NCI-H2196 (cell line): Measurements from ENCODE around the gene ZCWPW2.
A peak's percentile ranks its signal among the peaks of the same experiment; 100 is the strongest.

Experiments used
- DNase-seq: peaks from one replicate; lab custom pipeline; 2025; ENCODE audit not compliant: unreplicated experiment; lab: John Stamatoyannopoulos, UW

Gene ZCWPW2

DNA sequence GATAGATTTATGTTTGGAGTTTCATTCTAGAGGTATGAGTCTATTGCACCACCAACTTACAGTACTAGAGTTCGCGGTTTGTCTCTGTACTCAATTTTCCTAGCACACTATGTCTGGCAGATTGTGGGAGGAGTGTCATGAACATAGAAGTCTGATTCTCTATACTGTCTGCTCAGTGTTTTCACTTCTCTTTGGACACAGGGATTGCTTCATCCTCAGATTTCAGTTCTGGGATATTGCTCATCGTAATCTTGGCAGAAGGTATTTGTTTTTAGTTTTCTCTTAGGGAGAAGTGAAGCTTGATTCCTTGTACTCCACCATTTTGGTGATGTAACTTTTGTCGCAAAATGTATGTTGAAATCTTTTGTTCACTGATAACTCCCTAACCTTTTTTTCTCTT, 27.9 kb downstream of the ZCWPW2 start:
- no peak for DNase-seq

DNA sequence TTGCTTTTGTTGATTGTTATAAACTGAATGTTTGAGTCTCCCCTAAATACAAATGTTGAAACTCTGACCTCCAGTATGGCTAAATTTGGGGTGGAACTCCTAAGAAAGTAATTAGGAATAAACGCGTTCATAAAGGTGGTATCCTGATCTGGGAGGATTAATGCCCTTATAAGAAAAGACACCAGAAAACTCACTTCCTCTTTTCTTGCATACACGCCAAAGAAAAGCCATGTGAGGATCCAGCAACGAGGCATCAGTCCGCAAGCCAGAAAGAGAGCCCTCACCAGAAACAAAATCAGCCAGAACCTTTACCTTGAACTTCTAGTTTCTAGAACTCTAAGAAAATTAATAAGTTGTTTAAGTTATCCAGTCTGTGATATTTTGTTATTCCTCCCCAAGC, 37.5 kb downstream of the ZCWPW2 start:
- no peak for DNase-seq

- DNase-seq, result no peak
These were observed 40.5 kb downstream of the ZCWPW2 start for GRCh38 chr3:28388978-28389377.

- DNase-seq, result no peak
These were observed 50.7 kb downstream of the ZCWPW2 start for GRCh38 chr3:28399206-28399605.

DNA sequence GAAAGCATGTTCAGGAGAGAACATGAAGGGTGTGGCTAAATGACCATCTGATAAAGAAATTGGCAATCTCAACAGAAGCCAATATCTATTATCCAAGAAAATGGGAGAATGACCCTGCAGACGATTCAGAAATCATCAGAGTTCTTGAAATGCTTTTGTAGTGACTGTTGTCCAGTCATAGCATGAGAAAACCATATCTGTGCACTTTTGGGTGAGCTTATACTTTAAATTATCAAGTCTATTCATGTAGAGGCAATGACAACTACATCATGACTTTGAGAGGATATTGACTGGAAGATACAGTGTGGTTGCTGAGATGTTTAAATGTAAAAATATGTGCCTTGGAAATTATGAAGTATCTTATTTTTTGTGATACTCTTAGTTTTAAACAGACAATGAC, 57.7 kb downstream of the ZCWPW2 start:
- DNase-seq, result no peak

DNA sequence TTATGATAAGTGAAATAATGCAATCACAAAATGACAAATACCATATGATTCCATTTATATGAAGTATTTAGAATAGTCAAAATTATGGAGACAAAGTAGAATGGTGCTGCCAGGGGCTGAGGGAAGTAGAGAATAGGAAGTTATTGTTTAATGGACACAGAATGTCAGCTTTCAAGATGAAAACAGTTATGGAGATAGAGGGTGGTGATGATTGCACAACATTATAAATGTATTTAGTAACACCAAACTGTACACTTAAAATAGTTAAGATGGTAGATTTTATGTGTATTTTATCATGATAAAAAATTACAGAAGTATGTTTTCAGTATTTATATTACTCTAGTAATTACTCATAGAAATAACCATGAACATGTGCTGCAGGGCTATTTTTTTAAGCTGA, 100.9 kb downstream of the ZCWPW2 start:
- DNase-seq, result no peak

DNA sequence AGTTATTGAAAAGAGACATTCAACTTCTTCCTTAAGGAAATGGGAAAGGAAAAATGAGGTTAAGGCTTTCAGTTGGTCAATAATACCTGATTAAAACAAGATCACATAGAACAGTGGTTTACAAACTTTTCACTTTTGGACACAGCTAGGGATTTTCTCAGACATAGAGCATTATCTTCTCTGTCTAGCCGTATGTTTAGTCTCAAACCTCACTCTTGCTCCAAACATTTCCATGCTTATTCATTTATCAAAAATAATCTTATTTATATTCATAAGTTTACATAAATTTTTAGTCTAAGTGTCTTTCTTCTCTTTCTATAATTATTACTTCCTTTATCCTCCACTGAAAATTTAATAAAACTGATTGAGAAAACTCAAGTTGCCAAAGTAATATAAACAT, 114.3 kb downstream of the ZCWPW2 start:
- DNase-seq, result no peak

DNA sequence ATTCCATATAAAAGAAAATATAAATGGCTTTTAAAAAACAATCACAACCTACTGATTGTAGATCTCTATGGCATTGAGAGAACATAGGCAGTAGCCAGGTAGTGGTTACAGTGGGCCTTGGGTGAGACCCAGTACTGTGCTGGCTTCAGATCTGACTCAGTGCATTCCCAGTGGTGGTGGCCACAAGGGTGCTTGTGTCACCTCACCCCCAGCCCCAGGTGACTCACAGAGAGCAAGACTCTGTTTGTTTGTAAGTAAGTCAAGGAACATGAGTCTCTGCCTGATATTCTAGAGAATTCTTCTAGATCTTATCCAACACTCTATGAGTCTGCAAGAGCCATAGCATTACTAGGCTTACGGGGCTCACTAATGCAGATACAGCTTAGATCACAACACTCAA, 118.9 kb downstream of the ZCWPW2 start:
- no peak for DNase-seq

GRCh38 chr3:28476194-28476593, 127.7 kb downstream of the ZCWPW2 start:
- DNase-seq, result peak; percentile 34

GRCh38 chr3:28476764-28477163, 128.2 kb downstream of the ZCWPW2 start:
- no peak for DNase-seq

GRCh38 chr3:28485164-28485563, 136.6 kb downstream of the ZCWPW2 start:
- no peak for DNase-seq

DNA sequence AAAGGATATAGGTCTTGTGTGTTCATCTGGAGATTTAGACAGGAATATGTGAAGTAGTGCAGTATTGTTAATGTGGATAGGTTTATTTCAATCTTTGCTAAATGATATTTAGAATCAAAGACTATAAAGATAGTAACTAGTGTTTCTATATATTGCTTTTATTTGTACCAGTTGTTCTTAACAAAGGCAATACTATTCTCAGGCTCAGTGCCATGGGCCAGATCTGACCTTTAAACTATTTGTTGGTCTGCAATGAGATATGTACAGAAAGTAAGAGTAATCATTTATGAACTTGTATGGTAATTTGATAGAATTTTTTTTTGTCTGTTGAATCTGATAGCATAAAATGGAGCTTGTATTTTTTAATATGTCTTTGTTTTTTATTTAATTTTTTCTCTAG, 146.8 kb downstream of the ZCWPW2 start:
- no peak for DNase-seq

DNA sequence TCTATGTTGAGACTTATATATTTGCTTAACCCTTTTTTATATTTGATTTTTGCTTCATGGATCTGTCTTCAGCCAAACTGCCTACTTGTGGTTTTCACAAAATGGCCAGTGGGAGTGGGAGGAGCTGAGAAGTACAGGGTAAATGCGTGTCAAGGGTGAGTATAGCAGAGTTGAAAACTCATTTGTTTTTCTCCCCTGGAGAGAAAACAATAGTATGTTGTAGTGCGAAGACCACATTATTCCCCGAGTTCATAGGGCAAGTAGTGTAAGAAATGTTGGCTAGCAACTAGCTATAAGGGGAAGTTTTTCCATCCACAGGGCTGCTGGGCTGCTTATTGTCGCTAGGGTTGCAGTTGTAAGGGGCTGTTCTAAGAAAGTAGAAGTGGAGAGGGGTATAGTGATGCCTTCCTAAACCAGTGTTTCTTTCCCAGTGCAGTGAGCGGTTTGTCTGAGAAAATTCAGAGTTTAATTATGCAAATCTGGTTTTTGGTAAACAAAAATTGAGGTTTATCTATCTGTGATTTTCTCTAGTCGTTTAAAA, 153.9 kb downstream of the ZCWPW2 start:
- DNase-seq, result no peak

GRCh38 chr3:28504976-28505375, 156.5 kb downstream of the ZCWPW2 start:
- no peak for DNase-seq

DNA sequence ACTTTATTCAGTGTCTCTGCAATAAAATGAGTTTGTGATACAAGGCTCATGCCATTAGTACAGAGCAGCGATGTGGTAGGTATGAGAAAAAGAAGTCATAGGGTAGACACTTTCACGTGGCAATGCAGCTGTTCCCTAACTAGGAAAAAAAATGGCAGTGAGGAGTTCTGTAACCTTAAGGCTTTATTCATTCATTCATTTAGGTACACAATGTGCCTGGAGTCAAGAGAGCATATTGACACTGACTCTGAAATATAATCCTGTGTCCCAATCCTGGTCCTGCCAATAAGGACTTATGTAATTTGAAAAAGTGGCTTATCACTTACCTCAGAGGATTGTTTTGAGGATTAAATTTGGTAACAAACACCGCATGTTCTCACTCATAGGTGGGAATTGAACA, 173.1 kb downstream of the ZCWPW2 start:
- no peak for DNase-seq

- no peak for DNase-seq
These were observed 193.8 kb downstream of the ZCWPW2 start for GRCh38 chr3:28542351-28542750.

DNA sequence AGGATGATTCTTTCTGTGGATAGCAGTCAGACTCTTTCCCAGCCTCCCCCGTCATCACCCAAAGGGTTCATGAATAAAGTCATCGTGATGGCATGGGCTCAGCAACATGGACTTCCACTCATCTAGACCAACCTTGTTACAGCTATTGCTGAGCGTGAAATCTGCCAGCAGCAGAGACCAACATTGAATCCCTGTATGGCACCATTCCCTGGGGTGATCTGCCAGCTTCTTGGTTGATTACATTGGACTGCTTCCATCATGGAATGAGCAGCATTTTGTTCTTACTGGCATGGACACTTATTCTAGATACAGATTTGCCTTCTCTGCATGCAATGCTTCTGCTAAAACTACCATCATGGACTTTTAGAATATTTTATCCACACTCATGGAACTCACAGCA, 195.7 kb downstream of the ZCWPW2 start:
- DNase-seq, result no peak

GRCh38 chr3:28544831-28545230, 196.3 kb downstream of the ZCWPW2 start:
- no peak for DNase-seq

DNA sequence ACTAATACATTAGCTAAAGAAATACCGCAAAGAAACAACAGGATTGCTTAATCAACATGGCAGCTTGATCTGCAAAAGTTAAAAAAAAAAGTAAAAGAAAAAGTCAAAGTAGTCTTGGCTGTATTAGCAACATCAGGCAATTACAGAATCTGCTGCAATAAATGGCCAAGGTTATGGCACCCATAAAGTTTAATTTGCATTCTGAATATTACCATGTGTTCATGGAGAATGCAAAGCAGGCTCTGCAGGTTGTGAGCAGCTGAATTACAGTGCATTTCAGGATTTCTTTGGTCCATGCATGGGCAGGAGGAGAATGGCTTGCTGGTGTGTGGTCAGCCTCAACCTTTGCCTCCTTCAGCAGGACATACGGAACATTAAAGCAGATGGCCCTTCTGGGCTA, 199.2 kb downstream of the ZCWPW2 start:
- DNase-seq, result no peak

DNA sequence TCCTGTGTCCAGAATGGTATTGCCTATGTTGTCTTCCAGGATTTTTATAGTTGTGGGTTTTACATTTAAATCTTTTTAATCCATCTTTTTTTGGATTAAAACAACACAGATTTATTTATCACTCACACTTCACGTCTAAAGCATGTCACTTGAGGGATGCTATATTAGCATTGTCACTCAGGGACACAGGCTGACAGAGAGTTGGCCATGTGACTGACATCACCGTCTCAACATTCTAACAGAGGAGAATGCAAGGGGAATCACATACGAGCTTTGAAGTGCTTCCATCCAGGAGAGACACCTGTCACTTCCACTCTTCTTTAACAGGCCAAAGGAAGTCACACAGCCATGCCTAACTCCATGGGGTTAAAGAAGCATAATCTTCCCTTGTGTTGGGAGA, 204.7 kb downstream of the ZCWPW2 start:
- no peak for DNase-seq

GRCh38 chr3:28556195-28556594, 207.7 kb downstream of the ZCWPW2 start:
- no peak for DNase-seq

DNA sequence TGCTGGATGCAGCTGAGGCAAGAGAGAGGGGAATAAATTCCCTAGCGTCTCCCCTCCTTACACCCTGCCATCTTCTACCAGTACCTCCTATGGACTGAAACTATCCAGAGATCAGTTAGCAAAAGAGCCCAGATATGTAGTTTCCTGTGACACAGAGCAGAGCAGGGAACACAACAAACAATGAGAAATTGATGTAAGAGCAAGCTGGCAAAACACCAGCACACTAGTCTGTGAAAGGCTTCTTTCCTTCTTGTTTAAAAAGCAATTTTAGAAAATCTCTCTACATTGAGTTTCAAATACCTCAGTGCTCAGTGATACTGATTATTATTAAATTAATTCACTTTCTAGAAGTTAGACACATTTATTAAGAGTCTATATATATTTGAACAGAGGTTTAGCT, 215.7 kb downstream of the ZCWPW2 start:
- DNase-seq, result no peak

DNA sequence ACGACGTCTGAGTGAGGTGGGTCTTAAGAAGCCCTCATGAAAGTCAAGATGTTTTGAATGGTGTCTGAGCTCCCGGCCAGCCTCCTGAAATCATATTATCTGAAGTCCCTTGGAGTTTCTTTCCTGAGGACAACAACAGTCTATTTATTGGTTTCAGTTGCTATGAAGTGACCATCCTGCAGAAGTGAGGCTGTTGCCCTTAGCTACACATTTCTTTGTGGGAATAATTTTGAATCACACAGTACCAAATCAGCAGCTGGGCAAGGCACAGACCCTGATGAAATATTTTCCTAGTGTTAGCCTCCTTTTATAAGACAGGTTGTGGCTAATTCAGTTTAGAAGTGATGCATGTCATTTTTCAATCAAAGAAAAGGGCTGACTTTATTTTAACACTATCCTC, 220.8 kb downstream of the ZCWPW2 start:
- DNase-seq, result no peak

- no peak for DNase-seq
These were observed 225.5 kb downstream of the ZCWPW2 start for GRCh38 chr3:28574036-28574435.
